Adrenal gland (tissue), 12 donors: ENCODE results near the gene GLIPR1L2. TPM values are rescaled to one million over a fixed set of nuclear protein-coding genes. Genes with fewer than 3 reads are reported as not detected.

Experiments used
- DNase-seq, 7 donors: peaks; one replicate each; pipeline ENCODE4 v3.0.0-alpha.2; 2019 to 2020
- H3K27ac ChIP-seq, 5 donors: fragments of 200-600 bp; sonication (generic) in 4 of 5; 1 replicate in 3 of 5; 2 replicates in 2 of 5; pipeline versions ENCODE4 v1.5.1 to v1.8.0; 2016 to 2020; ENCODE audit warnings: mild to moderate bottlenecking in 1 of 5
- H3K27me3 ChIP-seq: fragments of 200-600 bp; 2 replicates; pipeline ENCODE4 v1.8.0; 2021
- H3K36me3 ChIP-seq, 2 donors: fragments of 200-600 bp; replicated peaks in 1 of 2; 1 replicate in 1 of 2; 2 replicates in 1 of 2; pipeline versions ENCODE4 v1.5.1 to v1.8.0; 2018 to 2022
- H3K4me1 ChIP-seq, 2 donors: fragments of 200-600 bp; replicated peaks in 1 of 2; 1 replicate in 1 of 2; 2 replicates in 1 of 2; pipeline versions ENCODE4 v1.5.1 to v1.8.0; 2018 to 2021
- H3K4me3 ChIP-seq, 4 donors: fragments of 200-600 bp; sonication (generic) in 3 of 4; one replicate each; pipeline ENCODE4 v1.5.1; 2016 to 2018
- H3K9me3 ChIP-seq, 3 donors: fragments of 200-600 bp; sonication (generic) in 1 of 3; replicated peaks in 1 of 3; 1 replicate in 2 of 3; 2 replicates in 1 of 3; pipeline versions ENCODE4 v1.5.1 to v1.8.0; 2016 to 2021
- POLR2A ChIP-seq, 2 donors: fragments of 450-650 bp; IDR thresholded peaks; one replicate each; pipeline ENCODE4 v1.6.1; 2017; ENCODE audit warnings: antibody characterized with exemption in 2 of 2, mild to moderate bottlenecking in 2 of 2, moderate library complexity in 1 of 2
- WGBS, 4 donors: extraction: QIAGEN DNeasy Blood & Tissue Kit in 2 of 4; methylation state at CpG; one replicate each; pipeline versions ENCODE4 v1.1.5 to v1.1.7; 2013 to 2017; 5-methylcytosine and 5-hydroxymethylcytosine counted together
- intact Hi-C, 2 donors: fragments of 100-400 bp; cut with DNase I; formaldehyde crosslinking; loops; one replicate each; pipeline versions ENCODE4 v1.14.1 to v1.15.0; 2022 to 2023
- polyA plus RNA-seq, 3 donors: library from polyadenylated mRNA; stranded (reverse); fragments of 200-250 nt in 2 of 3; fragments of 350-450 nt in 1 of 3; fragmentation: Illumina TruSeq in 1 of 3; extraction: RNeasy Lipid Tissue Mini Kit (QIAGEN cat#74804) in 1 of 3; gene quantifications; one replicate each; pipeline ENCODE4 v1.2.3, GENCODE V29; 2013 to 2014
- total RNA-seq, 9 donors: library from RNA; depleted of rRNA in 4 of 9; stranded (reverse); fragments of >200 nt in 4 of 9; fragments of 120-200 nt in 1 of 9; fragmentation: NEBNext Ultra II Directional in 1 of 9; extraction: Animal tissue kit (Norgen Biotek cat#: 25700) in 1 of 9; gene quantifications; one replicate each; pipeline versions ENCODE4 v1.1.0 to v1.2.4, GENCODE V29; 2013 to 2023
- TF ChIP-seq, protein P1 (sequence below), 6 experiments: fragments of 450-650 bp in 4 of 6; fragments of 200-600 bp in 2 of 6; sonication (generic) in 1 of 6; IDR thresholded peaks; 1 replicate in 5 of 6; 2 replicates in 1 of 6; pipeline versions ENCODE4 v1.5.1 to v1.8.0; 2016 to 2021; ENCODE audit warnings: antibody characterized with exemption in 6 of 6, mild to moderate bottlenecking in 2 of 6, moderate library complexity in 1 of 6
- donor health status: healthy with polysubstance abuse.
- donor health status: Bipolar disorder and iron deficiency.
- donor health status: DM: yes; HTN: yes; CAD: no.
- donor health status: DM: no; HTN: no; CAD: no.
- donor health status: DM: no; HTN: no; CAD: no.
- donor health status: DM: yes; HTN: yes; CAD: no.

GLIPR1L2 gene
- total and polyA plus RNA-seq, 12 donors = 0.51 to 6.2 (median 1.5) TPM

GRCh38 chr12:75378354-75378753 lies 12.5 kb upstream of the GLIPR1L2 start:
- DNase-seq = peak in 1 of 7 donors; percentile 9
- TF ChIP-seq, protein P1, sequence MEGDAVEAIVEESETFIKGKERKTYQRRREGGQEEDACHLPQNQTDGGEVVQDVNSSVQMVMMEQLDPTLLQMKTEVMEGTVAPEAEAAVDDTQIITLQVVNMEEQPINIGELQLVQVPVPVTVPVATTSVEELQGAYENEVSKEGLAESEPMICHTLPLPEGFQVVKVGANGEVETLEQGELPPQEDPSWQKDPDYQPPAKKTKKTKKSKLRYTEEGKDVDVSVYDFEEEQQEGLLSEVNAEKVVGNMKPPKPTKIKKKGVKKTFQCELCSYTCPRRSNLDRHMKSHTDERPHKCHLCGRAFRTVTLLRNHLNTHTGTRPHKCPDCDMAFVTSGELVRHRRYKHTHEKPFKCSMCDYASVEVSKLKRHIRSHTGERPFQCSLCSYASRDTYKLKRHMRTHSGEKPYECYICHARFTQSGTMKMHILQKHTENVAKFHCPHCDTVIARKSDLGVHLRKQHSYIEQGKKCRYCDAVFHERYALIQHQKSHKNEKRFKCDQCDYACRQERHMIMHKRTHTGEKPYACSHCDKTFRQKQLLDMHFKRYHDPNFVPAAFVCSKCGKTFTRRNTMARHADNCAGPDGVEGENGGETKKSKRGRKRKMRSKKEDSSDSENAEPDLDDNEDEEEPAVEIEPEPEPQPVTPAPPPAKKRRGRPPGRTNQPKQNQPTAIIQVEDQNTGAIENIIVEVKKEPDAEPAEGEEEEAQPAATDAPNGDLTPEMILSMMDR (IDR thresholded peaks at IDR 0.05) = no peak
- no peak for TF ChIP-seq POLR2A (IDR thresholded peaks at IDR 0.05)
- Histone ChIP-seq H3K4me1 (peaks cover 0 to 6% of the 10 kb centered on the region in 2 donors), H3K9me3 (no peaks in the 10 kb centered on the region), H3K27ac (no peak overlapping the region), H3K36me3 (no peaks in the 10 kb centered on the region), H3K4me3 (no peak overlapping the region), H3K27me3 (no peaks in the 10 kb centered on the region)
- 88 to 96% (median 92%) methylated on average over 1 of the region's 1 CpG for WGBS, 4 donors
- intact Hi-C loops = no loop called here

GRCh38 chr12:75389061-75389460 lies 1.8 kb upstream of the GLIPR1L2 start:
- DNase-seq = no peak
- Histone ChIP-seq H3K27me3 (no peaks in the 10 kb centered on the region), H3K9me3 (no peaks in the 10 kb centered on the region), H3K27ac (peak overlapping the region in 3 of 5 donors; percentile 91 to 96 (median 93)), H3K4me1 (peaks cover 13 to 19% of the 10 kb centered on the region in 2 donors), H3K4me3 (peak overlapping the region in 1 of 4 donors; percentile 71), H3K36me3 (no peaks in the 10 kb centered on the region)
- WGBS, 4 donors = 71 to 86% (median 78%) methylated on average over 1 of the region's 1 CpG
- TF ChIP-seq POLR2A (IDR thresholded peaks at IDR 0.05) = no peak
- TF ChIP-seq, protein P1 (IDR thresholded peaks at IDR 0.05) = no peak
- intact Hi-C loops = loop anchor here in 1 of 2 donors (10.0 kb wide), 1 partner anchor 54 kb away; the partner anchor contains the start of genes CAPS2 and GLIPR1L1

DNA sequence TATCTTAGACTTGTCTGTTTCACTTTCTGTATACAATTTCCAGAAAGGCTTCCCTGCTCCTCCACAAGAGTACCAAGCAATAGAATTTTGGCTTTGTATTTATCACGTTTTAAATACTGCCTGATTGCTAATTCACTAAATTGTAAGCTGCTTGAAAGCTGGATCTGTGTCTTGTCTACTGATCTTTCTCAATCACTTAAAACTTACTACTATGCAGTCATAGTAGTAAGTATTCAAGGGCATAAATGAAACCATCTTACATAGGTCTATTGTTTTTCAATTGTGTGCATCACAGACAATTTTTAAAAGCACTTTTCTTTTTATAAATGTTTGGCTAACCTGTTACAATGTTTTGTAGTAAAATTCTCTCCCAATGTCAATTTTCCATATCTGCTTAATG lies 1.2 kb upstream of the GLIPR1L2 start:
- no peaks in the 10 kb centered on the region for H3K36me3 ChIP-seq
- no peaks in the 10 kb centered on the region for H3K9me3 ChIP-seq
- no peaks in the 10 kb centered on the region for H3K27me3 ChIP-seq
- TF ChIP-seq, protein P1 (IDR thresholded peaks at IDR 0.05) = no peak
- TF ChIP-seq POLR2A (IDR thresholded peaks at IDR 0.05) = no peak
- WGBS, 4 donors = 0 to 21% (median 11%) methylated on average over 1 of the region's 1 CpG
- DNase-seq = no peak
- peak overlapping the region in 4 of 5 donors; percentile 42 to 96 (median 92) for H3K27ac ChIP-seq
- H3K4me3 ChIP-seq = peak overlapping the region in 2 of 4 donors; percentile 26 to 71
- H3K4me1 ChIP-seq = peaks cover 13 to 19% of the 10 kb centered on the region in 2 donors
- intact Hi-C loops = loop anchor here in 1 of 2 donors (10.0 kb wide), 1 partner anchor 55 kb away; the partner anchor contains the start of genes CAPS2 and GLIPR1L1

GRCh38 chr12:75390156-75390898 lies 562 bp upstream of the GLIPR1L2 start:
- WGBS, 4 donors = 18 to 26% (median 23%) methylated on average over 6 of the region's 6 CpGs
- intact Hi-C loops = no loop called here

More at GRCh38 chr12:75390156-75390898, 562 bp upstream of the GLIPR1L2 start:
- Histone ChIP-seq H3K4me1 (peaks cover 13 to 19% of the 10 kb centered on the region in 2 donors), H3K4me3 (peak overlapping the region in 2 of 4 donors; percentile 26 to 71), H3K27ac (peak overlapping the region; percentile 42 to 96 (median 91)), H3K27me3 (no peaks in the 10 kb centered on the region), H3K36me3 (no peaks in the 10 kb centered on the region), H3K9me3 (no peaks in the 10 kb centered on the region)
- TF ChIP-seq POLR2A (IDR thresholded peaks at IDR 0.05) = no peak
- TF ChIP-seq, protein P1 (IDR thresholded peaks at IDR 0.05) = no peak
- DNase-seq = peak in 1 of 7 donors; percentile 8
